Measurements from ENCODE around the gene INPP5B. TPM values are rescaled to one million over a fixed set of nuclear protein-coding genes. Genes with fewer than 3 reads are reported as not detected.

INPP5B gene
- total and polyA plus RNA-seq, 9 of the 15 experiments (the other 6 are each of a cell fraction or from before 2014, with no cell fraction given): 14.1 to 28.7 (median 20.9) TPM

- TF ChIP-seq, protein P1, sequence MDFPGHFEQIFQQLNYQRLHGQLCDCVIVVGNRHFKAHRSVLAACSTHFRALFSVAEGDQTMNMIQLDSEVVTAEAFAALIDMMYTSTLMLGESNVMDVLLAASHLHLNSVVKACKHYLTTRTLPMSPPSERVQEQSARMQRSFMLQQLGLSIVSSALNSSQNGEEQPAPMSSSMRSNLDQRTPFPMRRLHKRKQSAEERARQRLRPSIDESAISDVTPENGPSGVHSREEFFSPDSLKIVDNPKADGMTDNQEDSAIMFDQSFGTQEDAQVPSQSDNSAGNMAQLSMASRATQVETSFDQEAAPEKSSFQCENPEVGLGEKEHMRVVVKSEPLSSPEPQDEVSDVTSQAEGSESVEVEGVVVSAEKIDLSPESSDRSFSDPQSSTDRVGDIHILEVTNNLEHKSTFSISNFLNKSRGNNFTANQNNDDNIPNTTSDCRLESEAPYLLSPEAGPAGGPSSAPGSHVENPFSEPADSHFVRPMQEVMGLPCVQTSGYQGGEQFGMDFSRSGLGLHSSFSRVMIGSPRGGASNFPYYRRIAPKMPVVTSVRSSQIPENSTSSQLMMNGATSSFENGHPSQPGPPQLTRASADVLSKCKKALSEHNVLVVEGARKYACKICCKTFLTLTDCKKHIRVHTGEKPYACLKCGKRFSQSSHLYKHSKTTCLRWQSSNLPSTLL (IDR thresholded peaks at IDR 0.05): no peak
- TF ChIP-seq CHD2 (IDR thresholded peaks at IDR 0.05; ENCODE audit: low read depth, low read length): peak; percentile 76
- TF ChIP-seq BRD4 (IDR thresholded peaks at IDR 0.05): no peak
- peak; percentile 96 for TF ChIP-seq ZNF830 (CRISPR knock-in tag; IDR thresholded peaks at IDR 0.05)
- TF ChIP-seq, protein P2, sequence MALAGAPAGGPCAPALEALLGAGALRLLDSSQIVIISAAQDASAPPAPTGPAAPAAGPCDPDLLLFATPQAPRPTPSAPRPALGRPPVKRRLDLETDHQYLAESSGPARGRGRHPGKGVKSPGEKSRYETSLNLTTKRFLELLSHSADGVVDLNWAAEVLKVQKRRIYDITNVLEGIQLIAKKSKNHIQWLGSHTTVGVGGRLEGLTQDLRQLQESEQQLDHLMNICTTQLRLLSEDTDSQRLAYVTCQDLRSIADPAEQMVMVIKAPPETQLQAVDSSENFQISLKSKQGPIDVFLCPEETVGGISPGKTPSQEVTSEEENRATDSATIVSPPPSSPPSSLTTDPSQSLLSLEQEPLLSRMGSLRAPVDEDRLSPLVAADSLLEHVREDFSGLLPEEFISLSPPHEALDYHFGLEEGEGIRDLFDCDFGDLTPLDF (CRISPR knock-in tag; IDR thresholded peaks at IDR 0.05): 0 out of 2 replicates have a peak, but pooled peaks have one; percentile 18
- peak; percentile 93; the same call in 1 of the 2 replicates for TF ChIP-seq E2F5 (CRISPR knock-in tag; IDR thresholded peaks at IDR 0.05)
- peak; percentile 77 for TF ChIP-seq NR2C2 (CRISPR knock-in tag; IDR thresholded peaks at IDR 0.05)
- 0 out of 2 replicates have a peak, but pooled peaks have one; percentile 49 for TF ChIP-seq NR2C2 (tag; IDR thresholded peaks at IDR 0.05)
- TF ChIP-seq MYBL2 (IDR thresholded peaks at IDR 0.05; ENCODE audit: low read depth): no peak
- no peak for TF ChIP-seq MYBL2 (CRISPR knock-in tag; IDR thresholded peaks at IDR 0.05; ENCODE audit: borderline replicate concordance)
- TF ChIP-seq ARID2 (IDR thresholded peaks at IDR 0.05): 0 out of 2 replicates have a peak, but pooled peaks have one; percentile 11
- TF ChIP-seq ZNF766 (CRISPR knock-in tag; conservative IDR thresholded peaks at IDR 0.05): no peak
- TF ChIP-seq RBFOX2 (IDR thresholded peaks at IDR 0.05; ENCODE audit: low read depth, low read length): peak; percentile 98
- no peak for TF ChIP-seq TCF3 (CRISPR knock-in tag; IDR thresholded peaks at IDR 0.05)
- TF ChIP-seq PATZ1 (CRISPR knock-in tag; IDR thresholded peaks at IDR 0.05; ENCODE audit: borderline replicate concordance): no peak; the same call in 1 of the 2 replicates
- no peak for TF ChIP-seq HOMEZ (CRISPR knock-in tag; IDR thresholded peaks at IDR 0.05)
- TF ChIP-seq CHCHD3 (CRISPR knock-in tag; IDR thresholded peaks at IDR 0.05): no peak
- TF ChIP-seq SMARCA4 (IDR thresholded peaks at IDR 0.05): 0 out of 2 replicates have a peak, but pooled peaks have one; percentile 39
- no peak for TF ChIP-seq SREBF2 (CRISPR knock-in tag; IDR thresholded peaks at IDR 0.05)
Observed at GRCh38 chr1:37859507-37860345, 87.1 kb downstream of the INPP5B start, which contains the start of gene MTF1 (continued).

Measured in K562 (cell line).